HG03280 (cell line): Measurements from ENCODE around the gene RFXAP.

ENCODE experiments used
- ATAC-seq: cut with Tn5 transposase; IDR thresholded peaks from one replicate; pipeline ENCODE4 v1.9.1; 2021; ENCODE audit warnings: mild to moderate bottlenecking, moderate library complexity; ENCODE audit not compliant: unreplicated experiment

Gene RFXAP

DNA sequence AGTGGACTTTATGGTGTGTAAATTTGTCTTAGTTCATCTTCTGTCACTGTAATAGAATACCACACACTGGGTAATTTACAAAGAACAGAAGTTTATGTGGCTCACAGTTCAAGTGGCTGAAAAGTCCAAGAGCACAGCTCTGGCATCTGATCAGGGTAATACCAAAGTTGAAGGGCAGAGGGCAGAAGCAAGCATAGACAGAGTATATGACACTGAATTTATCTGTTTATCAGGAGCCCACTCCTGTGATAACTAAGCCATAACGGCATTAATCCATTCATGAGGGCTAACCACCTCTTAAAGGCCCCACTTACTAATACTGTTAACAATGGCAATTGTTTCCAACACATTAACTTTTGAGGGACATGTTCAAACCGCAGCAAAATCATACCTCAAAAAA lies 4.0 kb upstream of the RFXAP start:
- ATAC-seq: no peak

DNA sequence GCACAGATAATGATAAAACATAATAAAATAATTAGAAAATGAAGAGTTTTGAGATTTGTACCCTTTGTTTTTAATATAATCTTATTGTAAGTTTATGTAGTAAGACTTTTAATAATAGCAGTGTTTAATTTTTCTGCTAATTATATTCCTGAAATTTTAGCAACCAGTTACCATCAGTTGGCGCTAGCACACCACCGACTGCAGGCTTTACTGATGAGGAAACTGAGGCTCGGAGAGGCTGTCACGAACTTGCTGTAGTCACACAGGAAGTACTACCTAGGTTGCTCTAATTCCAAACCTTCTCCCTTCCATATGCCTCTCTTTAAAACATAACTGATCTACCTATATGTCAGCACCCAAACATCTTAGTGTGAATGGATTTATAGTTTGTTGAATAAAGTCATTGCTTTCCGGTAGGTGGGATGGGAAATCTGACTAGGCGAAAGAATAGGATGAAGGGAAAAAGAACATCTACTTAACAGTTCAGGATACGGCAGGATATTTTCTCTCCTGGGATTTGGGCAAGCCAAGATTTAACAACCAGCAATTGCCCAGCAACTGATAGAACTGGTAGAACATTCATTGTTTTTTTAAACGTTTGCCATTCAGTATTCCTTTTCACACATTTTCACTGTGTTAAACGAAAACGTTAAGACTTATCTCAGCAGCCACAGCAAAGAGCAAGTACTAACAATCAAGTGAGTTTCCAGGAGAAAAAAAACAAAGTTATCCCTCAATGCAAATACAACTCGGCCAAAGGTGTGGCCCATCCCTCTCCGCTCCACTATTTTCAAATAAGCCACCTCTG lies 822 bp upstream of the RFXAP start:
- ATAC-seq: peak; percentile 5

DNA sequence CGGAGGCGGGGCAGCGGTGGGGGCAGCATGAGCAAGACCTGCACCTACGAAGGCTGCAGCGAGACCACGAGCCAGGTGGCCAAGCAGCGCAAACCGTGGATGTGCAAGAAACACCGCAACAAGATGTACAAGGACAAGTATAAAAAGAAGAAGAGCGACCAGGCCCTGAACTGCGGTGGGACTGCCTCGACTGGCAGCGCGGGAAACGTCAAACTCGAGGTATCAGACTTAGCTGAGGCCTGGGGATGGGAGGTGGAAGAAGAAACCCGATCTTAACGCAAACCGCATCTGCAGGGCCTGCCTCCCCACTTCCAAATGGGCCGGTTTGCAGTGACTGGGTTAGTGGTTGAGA lies 693 bp downstream of the RFXAP start:
- peak; percentile 14 for ATAC-seq

DNA sequence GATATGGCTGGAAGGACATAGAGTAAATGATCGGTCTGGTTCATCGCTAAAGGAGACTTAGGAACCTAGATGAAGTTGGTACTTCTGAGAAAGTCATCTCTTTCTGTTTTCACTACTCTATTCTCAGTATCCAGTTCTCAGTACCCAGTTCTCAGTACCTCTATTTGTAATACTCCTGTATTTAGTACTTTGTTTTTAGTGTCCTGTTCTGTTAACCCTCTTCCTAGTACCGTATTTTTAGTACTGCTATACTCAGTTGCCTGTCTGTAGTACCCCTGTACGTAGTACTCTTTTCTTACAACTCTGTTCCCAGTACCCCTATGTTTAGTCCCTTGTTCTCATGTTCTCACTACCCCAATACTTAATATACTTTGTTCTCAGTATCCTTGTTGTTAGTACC lies 1.2 kb downstream of the RFXAP start:
- ATAC-seq: peak; percentile 50

DNA sequence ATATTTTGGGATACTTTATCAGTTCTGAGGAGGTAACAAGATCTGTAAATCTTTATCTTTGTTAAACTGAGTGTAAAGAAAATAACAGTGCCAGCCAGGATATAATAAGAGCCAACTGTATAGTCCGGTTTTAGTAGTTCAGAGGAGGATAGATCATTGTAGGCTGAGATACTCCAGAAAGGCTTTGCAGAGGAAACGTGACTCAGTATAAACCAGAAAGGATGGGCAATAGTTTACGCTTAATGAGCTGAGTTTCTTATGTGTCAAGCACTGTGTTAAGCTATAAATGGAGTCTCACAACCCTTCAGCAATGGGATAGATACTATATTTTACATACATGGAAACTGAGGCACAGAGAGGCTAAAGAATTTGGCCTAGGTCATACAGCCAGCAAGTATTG lies 3.8 kb downstream of the RFXAP start:
- no peak for ATAC-seq

DNA sequence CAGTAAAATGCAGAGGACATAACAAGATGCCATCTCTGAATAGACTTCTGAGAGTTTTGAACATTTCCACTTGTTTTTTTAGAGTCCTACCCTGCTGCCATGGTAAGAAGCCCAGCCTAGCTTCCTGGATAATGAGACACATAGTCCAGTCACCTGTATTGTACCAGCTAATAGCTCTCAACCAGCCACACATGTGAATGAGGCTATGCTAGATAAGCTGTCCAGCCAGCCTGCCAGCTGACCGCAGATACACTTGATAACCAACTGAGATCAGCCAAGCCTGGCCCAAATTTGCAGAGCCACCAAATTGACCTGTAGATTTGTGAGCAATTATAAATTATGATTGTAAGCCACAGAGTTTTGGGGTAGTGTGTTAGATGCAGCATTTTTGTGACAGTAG lies 10.7 kb downstream of the RFXAP start:
- ATAC-seq: no peak

DNA sequence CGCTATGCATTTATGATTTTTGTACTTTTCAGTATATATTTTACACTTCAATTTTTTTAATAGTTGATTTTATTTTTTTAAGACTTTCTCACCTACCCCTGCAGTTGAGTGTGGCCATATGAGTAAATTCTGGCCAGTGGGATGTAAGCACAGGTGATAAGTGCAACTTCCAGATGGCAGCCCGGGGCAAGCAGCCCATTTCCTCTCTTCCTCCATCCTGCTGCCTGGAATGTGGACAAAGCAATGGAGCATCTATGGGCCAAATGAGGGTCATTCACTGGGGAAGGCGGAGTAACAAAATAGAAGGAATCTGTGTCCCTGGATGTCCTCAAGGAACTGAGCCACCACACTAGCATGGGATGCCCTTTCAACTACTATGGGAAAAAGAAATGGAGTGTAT lies 12.3 kb downstream of the RFXAP start:
- ATAC-seq: no peak

DNA sequence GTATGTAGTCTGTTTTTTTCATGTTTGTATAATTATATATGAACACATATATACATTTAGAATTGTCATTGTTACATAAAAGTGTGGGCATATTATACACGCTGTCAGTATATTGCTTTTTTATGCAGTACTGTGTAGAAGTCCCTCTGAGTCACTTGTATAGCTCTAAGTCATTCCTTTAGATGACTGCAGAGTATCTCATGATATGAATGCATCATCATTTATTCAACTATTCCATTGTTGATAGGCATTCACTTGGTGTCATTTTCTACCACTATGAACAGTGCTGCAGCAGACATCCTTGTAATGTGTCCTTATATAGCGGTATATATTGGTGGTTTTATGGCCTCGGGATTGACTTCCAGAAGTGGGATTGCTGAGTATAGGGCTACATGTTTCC lies 15.3 kb downstream of the RFXAP start:
- ATAC-seq: no peak

DNA sequence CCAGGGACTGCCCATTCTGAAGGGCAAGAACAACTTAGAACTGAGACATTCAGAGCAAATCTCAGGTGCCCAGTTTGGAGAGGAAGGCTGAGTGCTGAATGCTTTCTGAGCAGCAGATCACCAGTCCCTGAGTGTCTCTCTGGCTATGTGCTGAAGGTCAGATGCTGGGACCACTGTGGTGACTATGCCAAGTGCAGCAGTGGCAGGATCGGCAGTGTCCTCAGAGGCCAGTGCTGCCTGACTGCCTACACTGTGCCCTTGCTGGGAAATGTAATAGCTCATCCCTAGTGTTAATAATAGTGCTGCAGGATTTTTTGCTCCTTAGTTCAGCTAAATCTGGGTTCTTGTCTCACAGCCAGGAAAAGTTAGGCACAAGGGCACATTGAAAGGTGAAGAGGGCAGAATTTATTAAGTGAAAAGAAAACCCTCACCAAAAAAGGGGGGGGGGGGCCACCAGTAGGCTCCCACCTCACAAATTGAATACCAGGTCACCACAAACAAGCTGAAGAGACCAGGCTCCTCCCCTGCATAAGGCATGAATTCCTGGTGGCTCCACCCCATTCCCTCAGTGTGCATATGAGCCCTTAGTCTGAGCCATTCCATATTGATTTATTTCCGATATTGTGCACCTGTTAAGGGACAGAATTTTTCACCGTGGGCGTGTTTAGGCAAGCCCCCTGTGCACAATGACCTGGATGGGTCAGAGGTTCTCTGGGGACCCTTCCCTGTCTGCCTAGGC lies 18.5 kb downstream of the RFXAP start:
- ATAC-seq: no peak

DNA sequence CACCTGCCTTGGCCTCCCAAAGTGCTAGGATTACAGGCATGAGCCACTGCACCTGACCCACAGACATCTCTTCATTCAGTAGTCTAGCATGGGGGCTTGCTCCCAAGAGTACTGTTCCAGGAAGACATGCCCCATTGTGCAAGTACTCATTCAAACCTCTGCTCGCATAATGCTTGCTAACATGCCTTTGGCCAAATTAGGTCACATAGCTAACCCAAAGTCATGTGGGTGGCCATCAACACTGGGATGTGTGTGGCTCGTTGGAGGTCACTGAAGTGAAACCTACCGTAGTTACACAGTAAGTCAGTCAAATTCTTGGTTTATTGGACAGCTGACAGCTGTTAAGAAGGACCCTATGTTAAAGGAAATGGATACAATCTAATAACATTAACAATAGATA lies 20.3 kb downstream of the RFXAP start:
- ATAC-seq: no peak

DNA sequence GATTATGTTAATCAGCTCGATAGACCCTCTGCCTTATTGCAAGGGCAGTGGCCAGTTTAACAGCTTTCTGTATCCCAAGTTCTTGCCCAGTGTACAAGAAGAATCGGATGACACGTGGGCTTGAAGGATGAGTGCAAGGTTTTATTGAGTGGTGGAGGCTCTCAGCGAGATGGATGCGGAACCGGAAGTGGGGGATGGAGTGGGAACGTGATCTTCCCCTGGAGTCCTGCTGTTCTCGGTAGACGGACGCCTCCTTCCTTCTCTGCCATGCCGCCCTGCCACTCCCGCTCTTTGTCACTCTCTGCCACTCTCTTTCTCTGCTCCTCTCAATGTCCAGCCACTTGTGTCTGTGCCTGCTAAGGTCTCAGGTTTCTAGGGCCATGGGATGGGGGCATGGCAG lies 21.0 kb downstream of the RFXAP start:
- no peak for ATAC-seq

DNA sequence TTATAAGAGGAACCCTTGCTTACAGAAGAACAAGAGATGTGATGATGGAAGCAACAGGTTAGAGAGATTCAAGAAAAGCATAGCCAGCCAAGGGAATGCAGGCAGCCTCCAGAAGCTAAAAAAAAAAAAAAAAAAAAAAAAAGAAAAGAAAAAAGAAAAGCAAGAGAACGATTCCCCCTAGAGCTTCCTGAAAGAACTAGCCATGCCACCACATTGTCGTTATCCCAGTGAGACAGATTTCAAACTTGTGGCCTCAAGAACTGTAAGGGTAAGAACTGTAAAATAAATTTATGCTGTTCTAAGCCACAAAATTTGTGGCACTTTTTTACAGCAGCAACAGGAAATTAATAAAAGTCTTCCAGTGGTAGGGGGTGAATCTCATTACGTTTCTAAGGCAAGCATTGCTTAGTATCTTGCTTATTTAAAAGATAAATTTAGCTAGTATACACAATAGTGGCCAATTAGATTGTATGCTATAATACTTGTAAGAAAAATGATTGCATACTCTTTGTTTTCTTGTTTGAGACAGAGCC lies 21.8 kb downstream of the RFXAP start:
- ATAC-seq: no peak

DNA sequence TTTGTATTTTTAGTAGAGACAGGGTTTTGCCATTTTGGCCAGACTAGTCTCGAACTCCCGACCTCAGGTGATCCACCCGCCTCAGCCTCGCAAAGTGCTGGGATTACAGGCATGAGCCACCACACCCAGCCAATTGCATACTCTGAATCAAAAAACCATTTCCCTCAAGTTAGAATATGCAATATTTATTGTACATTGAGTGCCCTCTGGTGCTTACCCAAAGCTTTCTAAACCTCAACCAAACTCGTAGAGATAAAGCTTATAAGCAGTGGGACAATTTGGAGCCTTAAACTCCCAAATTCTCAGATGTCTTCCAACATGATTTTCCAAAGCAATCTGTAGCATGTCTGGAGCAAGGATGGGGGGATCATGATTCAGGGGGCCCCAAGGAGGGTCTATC lies 22.4 kb downstream of the RFXAP start:
- no peak for ATAC-seq

DNA sequence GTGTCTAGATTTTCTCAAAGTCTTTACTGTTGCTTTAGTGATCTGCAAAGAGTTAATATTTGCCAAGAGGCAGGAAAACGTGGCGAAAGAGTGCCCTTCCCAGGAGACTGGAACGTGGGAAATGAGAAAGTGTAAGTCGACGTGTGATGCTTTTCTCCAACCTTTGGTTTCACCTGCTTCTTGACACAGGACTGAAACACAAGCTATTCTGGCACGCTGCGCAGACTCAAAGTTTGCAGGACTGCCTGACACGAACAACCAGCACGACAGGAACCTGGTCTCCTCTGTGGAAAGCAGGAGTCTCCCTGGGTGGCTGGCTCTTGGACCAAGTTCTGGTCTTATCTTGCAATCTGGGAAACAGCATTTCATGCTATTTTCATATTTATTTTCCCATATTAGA lies 28.6 kb downstream of the RFXAP start:
- ATAC-seq: no peak

DNA sequence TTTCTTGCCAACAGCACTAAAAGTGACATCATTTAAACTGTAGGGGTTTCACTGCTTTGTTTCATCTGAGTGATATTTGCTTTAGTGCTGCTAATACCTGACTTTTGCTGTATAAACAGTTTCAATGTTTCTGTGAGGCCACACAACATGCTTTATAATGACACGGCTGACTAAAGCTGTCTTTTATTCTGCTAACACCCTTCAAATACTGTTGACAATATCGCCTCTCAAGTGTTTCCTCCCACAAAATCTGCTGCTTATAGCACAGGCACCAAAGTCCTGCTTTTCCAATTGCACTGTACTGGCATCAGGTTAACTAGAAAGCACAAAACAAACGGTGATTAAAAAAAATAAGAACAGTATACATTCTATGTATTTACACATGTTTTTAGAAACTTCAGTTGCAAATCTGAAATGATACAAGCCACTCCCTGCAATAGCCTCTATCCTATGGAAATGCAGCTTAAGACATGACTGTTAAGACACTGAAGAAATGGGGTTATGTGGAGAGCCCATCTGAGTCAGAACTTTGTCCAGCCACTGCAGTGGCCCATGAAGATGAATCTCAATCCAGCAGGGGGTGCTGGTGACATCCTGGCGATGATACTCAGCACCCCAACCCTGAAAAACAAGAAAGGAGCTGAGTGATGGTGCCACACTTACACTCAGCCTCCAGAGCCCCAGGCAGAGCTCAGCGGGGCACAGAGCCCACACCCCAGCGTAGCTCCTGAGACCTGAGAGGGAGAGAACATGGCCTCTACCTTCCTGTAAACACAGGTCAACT lies 29.4 kb downstream of the RFXAP start:
- ATAC-seq: peak; percentile 71

DNA sequence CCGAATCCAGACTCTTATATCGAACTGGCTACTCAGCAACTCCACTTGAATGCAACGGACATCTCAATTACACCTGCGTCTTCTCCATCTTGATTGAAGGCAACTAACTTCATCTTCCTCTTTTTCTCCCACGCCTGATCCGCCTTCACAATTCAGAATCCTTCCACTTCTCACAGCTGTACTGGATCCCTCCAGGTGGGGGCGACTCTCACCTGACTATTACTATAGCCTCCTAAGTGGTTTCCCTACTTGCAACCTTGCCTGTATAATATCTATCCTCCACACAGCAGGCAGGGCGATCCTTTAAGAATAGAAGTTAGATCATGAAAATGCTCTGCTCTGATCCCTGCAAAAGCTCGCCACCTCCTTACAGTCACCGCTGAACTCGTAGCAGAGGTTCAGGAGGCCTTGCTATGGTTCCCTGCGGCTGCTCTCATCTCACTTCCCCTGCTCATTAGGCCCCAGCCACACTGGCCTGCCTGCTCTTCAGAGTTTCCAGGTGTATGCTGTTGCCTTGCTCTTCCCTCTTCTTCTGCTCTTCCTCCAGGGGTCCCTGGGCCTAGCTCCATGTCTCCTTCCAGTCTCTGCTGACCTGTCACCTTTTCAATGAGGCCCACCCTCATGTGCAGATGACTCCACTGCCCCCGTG lies 31.9 kb downstream of the RFXAP start:
- ATAC-seq: no peak

DNA sequence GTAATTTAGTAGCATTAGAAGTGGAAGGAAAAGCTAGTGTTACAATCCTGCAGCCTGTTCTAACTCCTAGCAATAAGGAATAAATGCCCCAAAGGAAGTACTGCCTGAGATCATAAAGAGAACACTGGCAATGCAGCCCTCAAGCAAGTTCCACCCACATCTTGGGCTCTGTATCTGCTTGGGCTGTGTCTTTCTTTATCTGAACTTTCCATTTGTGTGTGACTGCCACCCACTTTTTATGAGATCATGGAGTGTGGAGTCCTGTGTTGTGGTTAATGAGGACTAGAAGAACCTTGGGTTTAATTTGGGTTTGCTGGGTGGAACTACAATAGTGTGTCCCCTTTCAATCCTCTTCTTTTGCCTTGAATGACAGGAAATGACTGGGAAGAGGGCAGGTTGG lies 38.2 kb downstream of the RFXAP start:
- ATAC-seq: no peak

DNA sequence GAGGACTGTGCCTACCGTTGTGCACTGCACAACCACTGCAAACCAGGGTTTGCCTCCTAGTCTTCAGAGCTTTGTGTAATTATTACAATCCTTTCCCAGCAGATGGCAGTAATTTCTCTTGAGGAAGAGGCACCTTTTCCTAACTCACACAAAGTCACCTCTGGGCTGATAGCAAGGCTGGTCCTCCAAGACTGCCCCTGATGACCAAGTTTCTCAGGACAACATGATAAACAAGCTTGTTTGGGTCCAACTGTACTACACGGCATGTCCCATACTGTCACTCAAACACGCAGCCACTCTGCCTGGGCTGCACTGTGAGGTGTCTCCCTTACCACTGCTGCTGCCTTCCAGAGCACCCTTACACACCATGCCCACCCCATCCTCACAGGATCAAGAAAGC lies 39.3 kb downstream of the RFXAP start:
- peak; percentile 67 for ATAC-seq

DNA sequence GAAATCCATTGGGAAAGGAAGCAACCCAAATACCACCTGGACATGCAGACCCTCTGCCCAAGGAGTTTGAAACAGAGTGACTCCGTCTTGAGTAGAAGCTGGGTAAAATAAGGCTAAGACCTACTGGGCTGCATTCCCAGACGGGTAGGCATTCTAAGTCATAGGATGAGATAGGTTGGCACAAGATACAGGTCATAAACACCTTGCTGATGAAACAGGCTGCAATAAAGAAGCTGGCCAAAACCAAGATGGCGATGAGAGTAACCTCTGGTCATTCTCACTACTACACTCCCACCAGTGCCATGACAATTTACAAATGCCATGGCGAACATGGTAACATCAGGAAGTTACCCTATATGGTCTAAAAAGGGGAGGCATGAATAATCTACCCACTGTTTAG lies 40.2 kb downstream of the RFXAP start:
- no peak for ATAC-seq

DNA sequence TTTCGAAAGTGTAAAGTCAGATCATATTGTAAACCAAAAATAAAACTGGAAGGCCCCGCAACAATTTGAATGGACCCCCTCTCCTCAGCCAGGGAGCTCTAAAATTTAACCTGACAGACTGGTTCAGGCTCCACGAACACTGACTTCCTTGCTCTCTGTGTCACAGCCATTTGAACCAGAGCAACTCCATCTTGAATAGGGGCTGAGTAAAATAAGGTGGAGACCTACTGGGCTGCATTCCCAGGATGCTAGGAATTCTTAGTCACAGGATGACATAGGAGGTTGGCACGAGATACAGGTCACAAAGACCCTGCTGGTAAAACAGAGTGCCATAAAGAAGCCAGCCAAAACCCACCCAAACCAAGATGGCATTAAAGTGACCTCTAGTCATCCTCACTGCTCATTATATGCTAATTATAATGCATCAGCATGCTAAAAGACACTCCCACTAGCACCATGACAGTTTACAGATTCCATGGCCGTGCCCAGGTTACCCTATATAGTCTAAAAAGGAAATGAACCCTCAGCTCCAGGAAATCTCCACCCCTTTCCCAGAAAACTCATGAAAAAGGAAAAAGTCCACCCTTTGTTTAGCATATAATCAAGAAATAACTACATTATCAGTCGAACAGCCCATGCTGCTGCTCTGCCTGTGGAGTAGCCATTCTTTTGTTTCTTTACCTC lies 43.1 kb downstream of the RFXAP start:
- no peak for ATAC-seq

DNA sequence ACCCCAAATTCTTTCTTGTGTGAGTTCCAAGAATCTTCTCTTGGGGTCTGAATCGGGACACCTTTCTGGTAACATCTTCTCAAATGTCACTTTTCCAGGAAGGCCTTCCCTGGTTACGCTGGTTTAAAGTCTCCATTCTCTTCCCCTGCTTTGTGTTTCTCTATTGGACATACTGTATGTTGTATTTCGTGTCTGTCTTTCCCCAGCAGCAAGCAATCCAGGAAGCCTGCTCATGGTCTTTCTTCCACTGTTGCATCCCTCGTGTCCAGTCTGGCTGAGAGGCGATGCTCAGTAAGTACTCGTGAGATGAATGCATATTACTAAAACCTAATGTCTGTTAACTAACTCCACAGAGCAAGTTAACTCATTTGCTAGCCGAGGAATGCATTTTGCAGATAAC lies 43.7 kb downstream of the RFXAP start:
- ATAC-seq: no peak
